ENCODE data around the gene HAGHL. TPM values are rescaled to one million over a fixed set of nuclear protein-coding genes. Genes with fewer than 3 reads are reported as not detected.

Gene HAGHL
- total and polyA plus RNA-seq, 2 donors (not counting 3 experiments of a cell fraction or from before 2014, with no cell fraction given), result 6.3 to 6.8 TPM

- no peak for FAIRE-seq
- no peaks in the 10 kb centered on the region for H3K9me3 ChIP-seq (replicated peaks; ENCODE audit: control insufficient read depth, insufficient read depth, low read length)
Measured at GRCh38 chr16:740459-740763, 13.5 kb downstream of the HAGHL start.

GRCh38 chr16:740764-741505 lies 14.0 kb downstream of the HAGHL start, which contains the start of gene CIAO3:
TSS of gene CIAO3 (minus strand) at chr16:740997. CDS start at chr16:740985, 12 bp downstream.
- FAIRE-seq, result peak; percentile 92
- dilution Hi-C loops (cut with MboI; ENCODE audit: extremely low pct_ligation_motif_present, low sequenced_read_pairs) (no loop called here), intact Hi-C loops (cut with micrococcal nuclease) (loop anchor here (1.0 to 5.0 kb wide), 2 partner anchors 29 to 46 kb away; partner anchors contain the start of genes CHTF18 and RPUSD1)
- Histone ChIP-seq H3K4me3 (replicated peaks in 1 of 3; ENCODE audit: insufficient read depth in 1 of 3, low read depth in 1 of 3, low read length in 3 of 3) (peak within 1 kb of the TSS; percentile 48 to 82 (median 70)), H3K27ac (ENCODE audit: insufficient read depth, low read depth, low read length) (peak within 1 kb of the TSS; percentile 27), H3K4me2 (ENCODE audit: insufficient read depth, low read length) (peak within 1 kb of the TSS; percentile 64), H4K20me1 (replicated peaks; ENCODE audit: control insufficient read depth, extremely low read depth, insufficient read depth, low read length) (no peaks in the 10 kb centered on the region), H3K9me3 (replicated peaks; ENCODE audit: control insufficient read depth, insufficient read depth, low read length) (no peaks in the 10 kb centered on the region), H3K36me3 (ENCODE audit: control insufficient read depth in 2 of 2, extremely low read depth in 1 of 2, insufficient read depth in 2 of 2, low read length in 2 of 2) (peaks cover 3 to 17% of the 10 kb centered on the region in 2 experiments), H3K27me3 (ENCODE audit: control insufficient read depth in 2 of 2, insufficient read depth in 2 of 2, low read length in 2 of 2) (no peaks in the 10 kb centered on the region), H2AFZ (ENCODE audit: low read depth, low read length) (peak within 1 kb of the TSS; percentile 95), H3K79me2 (ENCODE audit: control insufficient read depth, insufficient read depth, low read length) (peaks cover 6% of the 10 kb centered on the region), H3K4me1 (ENCODE audit: control insufficient read depth, extremely low read depth, insufficient read depth, low read length) (peaks cover 10% of the 10 kb centered on the region), H3K9ac (replicated peaks; ENCODE audit: extremely low read depth, insufficient read depth, low read length) (peak within 1 kb of the TSS; percentile 76), H3K9me1 (replicated peaks; ENCODE audit: control insufficient read depth, extremely low read depth, insufficient read depth, low read length) (no peaks in the 10 kb centered on the region)
- no TSS peak for BruUV-seq (replicated peaks)
- CTCF ChIA-PET, result interaction anchor here (0.8 to 1.7 kb wide), 4 partner anchors 21 to 48 kb away, joined by 4 to 7 read pairs (median 6); partner anchors contain the start of genes CHTF18, METRN and RPUSD1
- peak; percentile 89 to 93 for TF ChIP-seq CTCF (IDR thresholded peaks at IDR 0.05; ENCODE audit: extremely low read depth in 1 of 2, insufficient read depth in 1 of 2, low read depth in 1 of 2, low read length in 2 of 2)
- no peak for TF ChIP-seq FOS (IDR thresholded peaks at IDR 0.05; ENCODE audit: borderline replicate concordance, insufficient read depth, low read length)
- peak; percentile 55 for TF ChIP-seq MAX (IDR thresholded peaks at IDR 0.05; ENCODE audit: insufficient read depth, insufficient read length)
- no peak for TF ChIP-seq EZH2 (IDR thresholded peaks at IDR 0.05; ENCODE audit: borderline replicate concordance, low read depth, low read length, severe bottlenecking)
- peak; percentile 98 for TF ChIP-seq POLR2AphosphoS5 (IDR thresholded peaks at IDR 0.05; ENCODE audit: insufficient read depth, low read depth, low read length)
- TF ChIP-seq JUN (IDR thresholded peaks at IDR 0.05; ENCODE audit: borderline replicate concordance, insufficient read depth, insufficient read length, low read depth), result no peak
- peak; percentile 89 for TF ChIP-seq POLR2A (IDR thresholded peaks at IDR 0.05; ENCODE audit: low read depth, low read length)
- POLR2A ChIA-PET, result no interaction called here
- peak; percentile 86 for DNase-seq (ENCODE audit: low read depth, low spot score)

More at GRCh38 chr16:740459-740763, 13.5 kb downstream of the HAGHL start:
- dilution Hi-C loops (cut with MboI; ENCODE audit: extremely low pct_ligation_motif_present, low sequenced_read_pairs) (no loop called here), intact Hi-C loops (cut with micrococcal nuclease) (loop anchor here (5.0 kb wide), 1 partner anchor 47 kb away; the partner anchor contains the start of genes CHTF18 and RPUSD1)
- Histone ChIP-seq H3K9me1 (replicated peaks; ENCODE audit: control insufficient read depth, extremely low read depth, insufficient read depth, low read length) (no peaks in the 10 kb centered on the region), H3K36me3 (ENCODE audit: control insufficient read depth in 2 of 2, extremely low read depth in 1 of 2, insufficient read depth in 2 of 2, low read length in 2 of 2) (peaks cover 3 to 21% of the 10 kb centered on the region in 2 experiments), H3K9ac (replicated peaks; ENCODE audit: extremely low read depth, insufficient read depth, low read length) (peak overlapping the region; percentile 76), H4K20me1 (replicated peaks; ENCODE audit: control insufficient read depth, extremely low read depth, insufficient read depth, low read length) (no peaks in the 10 kb centered on the region), H3K79me2 (ENCODE audit: control insufficient read depth, insufficient read depth, low read length) (peaks cover 6% of the 10 kb centered on the region), H2AFZ (ENCODE audit: low read depth, low read length) (peak overlapping the region; percentile 78), H3K4me3 (replicated peaks in 1 of 3; ENCODE audit: insufficient read depth in 1 of 3, low read depth in 1 of 3, low read length in 3 of 3) (peak overlapping the region; percentile 48 to 82 (median 70)), H3K27me3 (ENCODE audit: control insufficient read depth in 2 of 2, insufficient read depth in 2 of 2, low read length in 2 of 2) (no peaks in the 10 kb centered on the region), H3K4me1 (ENCODE audit: control insufficient read depth, extremely low read depth, insufficient read depth, low read length) (peaks cover 10% of the 10 kb centered on the region), H3K27ac (ENCODE audit: insufficient read depth, low read depth, low read length) (peak overlapping the region; percentile 27), H3K4me2 (ENCODE audit: insufficient read depth, low read length) (peak overlapping the region; percentile 61)
- TF ChIP-seq POLR2A (IDR thresholded peaks at IDR 0.05; ENCODE audit: low read depth, low read length), result no peak
- TSS peak; percentile 48 for BruUV-seq (replicated peaks)
- ChIA-PET CTCF (interaction anchor here (0.8 to 1.5 kb wide), 3 partner anchors 21 to 48 kb away, joined by 4 to 7 read pairs (median 7); partner anchors contain the start of genes CHTF18, METRN and RPUSD1), POLR2A (no interaction called here)
- DNase-seq (ENCODE audit: low read depth, low spot score), result no peak
